Myocyte (in vitro differentiated cells): ENCODE data around the gene TMOD3. TPM values are rescaled to one million over a fixed set of nuclear protein-coding genes. Genes with fewer than 3 reads are reported as not detected.
A peak's percentile ranks its signal among the peaks of the same experiment; 100 is the strongest.

ENCODE experiments used
- DNase-seq: peaks from one replicate; pipeline ENCODE4 v3.0.0-alpha.2; 2012; ENCODE audit warnings: low read depth
- total RNA-seq: library from RNA; depleted of rRNA; stranded (reverse); fragments of >200 nt; gene quantifications from 2 replicates; pipeline ENCODE4 v1.2.3, GENCODE V29; 2014

Gene TMOD3
- total RNA-seq, 1 donor from 2014 or later, result 13.1 TPM

DNA sequence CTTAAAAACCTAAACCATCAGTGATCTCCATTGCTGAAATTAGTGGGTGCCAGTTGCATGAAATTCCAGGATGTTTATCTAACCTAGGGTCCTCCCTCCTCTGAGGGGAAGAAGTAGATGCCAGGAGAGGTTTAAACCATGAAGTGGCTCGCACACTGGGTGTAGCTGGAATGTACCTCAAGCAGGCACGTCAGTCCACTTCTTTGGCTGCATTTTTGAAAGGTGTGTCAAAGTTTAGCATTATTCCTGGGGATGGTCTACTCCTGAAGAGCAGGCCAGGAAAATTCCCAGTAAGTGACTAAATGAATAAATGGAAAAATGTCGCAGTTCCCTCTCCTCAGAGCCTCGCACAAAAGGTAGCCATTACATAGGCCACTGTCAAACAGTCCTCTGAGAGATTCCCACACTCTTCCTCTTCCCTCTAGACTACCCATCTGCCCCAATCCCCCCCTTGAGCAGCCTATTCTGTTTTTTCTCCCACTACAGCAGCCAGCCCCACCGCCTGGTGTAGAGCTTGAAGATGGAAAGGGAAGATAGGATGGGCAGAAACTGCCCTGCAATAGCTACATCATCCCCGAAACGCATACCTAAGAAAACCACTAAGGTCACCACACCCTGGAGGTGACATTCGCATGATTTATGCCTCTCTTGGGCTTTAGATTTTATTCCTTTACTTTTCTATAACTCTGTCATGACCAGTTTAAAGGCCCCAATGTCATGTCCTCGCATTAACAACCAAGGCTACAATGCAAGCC, 655 bp upstream of the TMOD3 start:
- DNase-seq, result no peak

DNA sequence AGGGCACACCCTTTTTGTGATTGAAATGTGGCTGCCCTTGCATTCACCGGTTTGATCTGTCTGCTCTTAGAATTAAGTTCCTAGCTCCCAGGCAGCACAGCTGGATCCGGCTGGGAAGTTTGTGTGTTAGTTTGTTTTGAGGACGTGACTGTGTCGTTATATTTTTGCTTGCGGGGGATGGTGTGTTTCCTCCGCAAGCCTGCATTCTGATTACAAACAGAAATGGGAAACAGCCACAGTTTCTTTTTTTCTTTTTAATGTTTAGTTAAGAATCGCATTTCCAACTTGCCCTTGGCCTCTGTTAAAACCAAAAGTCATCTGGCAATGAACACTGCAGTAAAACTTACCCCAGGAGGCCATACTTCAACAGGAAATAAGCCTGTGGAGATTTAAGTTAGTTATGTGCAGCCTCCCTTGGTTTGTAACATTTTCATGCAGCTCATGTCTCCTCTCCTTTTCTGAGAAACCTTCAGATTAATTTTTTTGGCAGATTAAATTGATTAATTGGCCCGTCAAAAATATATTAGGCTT, 888 bp downstream of the TMOD3 start:
- DNase-seq, result no peak

DNA sequence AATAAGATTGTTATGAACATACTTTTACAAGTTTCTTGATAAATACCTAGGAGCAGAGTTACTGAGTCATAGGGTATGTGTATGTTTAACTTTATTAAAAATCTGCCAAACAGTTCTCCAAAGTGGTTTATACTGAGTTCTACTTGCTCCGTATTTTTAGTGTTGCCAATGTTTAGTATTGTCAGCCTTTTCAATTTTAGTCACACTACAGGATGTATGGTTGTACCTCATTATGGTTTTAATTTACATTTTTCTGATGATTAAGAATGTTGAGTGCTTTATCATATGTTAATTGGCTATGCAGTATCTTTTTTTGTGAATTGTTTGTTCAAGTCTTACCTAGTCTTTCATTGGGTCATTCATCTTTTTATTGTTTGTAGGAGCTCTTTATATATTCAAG, 4.3 kb downstream of the TMOD3 start:
- no peak for DNase-seq

DNA sequence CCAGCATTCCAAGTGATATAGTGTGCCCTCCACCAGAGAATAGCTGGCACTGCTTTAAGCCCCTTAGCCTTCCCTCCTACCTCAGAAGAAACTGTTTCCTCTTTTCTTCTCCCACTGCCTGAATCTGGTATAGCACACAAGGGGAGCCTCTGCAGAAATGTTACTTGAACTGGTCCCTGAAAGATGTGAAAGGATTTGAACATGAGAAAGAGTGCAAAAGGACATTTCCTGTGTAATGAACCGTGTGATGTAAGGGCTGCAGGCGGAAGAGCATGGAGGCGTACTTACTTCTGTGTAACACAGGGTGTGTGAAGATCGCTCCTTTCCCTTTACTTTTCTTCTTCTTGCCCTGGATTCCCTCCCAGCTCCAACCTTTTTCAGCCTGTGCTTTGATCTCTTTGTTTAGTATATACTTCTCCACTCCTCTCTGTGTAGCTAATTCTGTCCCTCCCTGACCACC, 8.4 kb downstream of the TMOD3 start:
- DNase-seq, result no peak

DNA sequence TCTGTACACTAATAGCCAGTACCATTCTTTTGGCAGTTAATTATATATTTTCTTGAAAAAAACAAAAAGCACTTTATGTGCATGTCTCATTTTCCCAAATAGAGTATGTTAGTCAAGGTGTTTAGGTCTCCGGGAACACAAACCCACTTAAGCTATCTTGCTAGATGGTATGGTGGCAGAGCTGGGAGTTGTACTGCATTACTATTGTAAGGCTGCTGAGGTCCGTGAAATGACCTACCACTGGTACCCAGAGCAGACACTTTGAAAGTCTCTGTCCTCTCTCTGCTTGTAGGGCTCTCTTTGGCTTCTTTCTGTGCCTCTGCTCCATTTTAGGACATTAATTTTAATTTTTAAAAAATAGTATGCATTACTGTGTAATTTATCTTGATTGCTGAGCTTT, 8.8 kb downstream of the TMOD3 start:
- DNase-seq, result no peak

DNA sequence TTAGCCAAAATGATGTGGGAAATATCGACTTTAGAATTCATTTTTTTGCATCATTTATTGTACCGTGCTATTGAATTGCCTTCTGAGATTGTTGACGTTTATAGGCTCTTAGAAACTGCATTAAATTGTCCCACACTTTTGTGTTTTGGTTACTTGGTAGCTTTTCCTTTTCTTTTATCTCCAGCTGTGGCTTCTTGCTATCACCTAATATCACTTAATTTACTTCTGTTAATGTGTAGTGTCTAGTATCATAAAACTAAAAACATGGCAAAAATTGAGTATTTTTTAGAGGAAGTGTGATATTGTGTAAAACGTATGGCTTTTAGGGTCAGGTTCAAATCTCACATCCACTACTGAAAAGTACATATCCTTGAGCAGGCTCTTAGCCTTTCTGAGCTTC, 11.2 kb downstream of the TMOD3 start:
- no peak for DNase-seq

DNA sequence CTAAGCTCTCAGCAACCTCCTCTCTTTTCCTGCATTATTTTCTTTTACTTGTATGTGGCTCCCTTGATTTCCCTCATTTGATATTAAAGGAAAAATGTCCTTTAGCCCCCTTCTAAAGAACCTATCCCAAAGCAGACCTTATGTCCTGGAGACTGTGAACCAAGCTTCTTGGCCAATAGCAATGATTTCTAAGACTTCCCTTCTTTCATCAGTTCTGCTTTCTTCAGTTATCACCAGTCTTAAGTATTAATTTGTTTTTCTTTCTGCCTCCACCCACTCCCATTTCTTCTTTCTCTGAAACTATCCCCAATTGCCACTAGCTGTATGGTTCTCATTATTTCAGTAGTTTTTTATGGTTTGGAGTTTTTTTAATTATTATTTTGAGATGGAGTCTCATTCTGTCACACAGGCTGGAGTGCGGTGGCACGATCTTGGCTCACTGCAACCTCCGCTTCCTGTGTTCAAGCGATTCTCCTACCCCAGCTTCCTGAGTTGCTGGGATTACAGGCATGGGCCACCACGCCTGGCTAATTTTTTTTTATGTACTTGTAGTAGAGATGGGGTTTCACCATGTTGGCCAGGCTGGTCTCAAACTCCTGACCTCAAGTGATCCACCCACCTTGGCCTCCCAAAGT, 12.1 kb downstream of the TMOD3 start:
- no peak for DNase-seq

DNA sequence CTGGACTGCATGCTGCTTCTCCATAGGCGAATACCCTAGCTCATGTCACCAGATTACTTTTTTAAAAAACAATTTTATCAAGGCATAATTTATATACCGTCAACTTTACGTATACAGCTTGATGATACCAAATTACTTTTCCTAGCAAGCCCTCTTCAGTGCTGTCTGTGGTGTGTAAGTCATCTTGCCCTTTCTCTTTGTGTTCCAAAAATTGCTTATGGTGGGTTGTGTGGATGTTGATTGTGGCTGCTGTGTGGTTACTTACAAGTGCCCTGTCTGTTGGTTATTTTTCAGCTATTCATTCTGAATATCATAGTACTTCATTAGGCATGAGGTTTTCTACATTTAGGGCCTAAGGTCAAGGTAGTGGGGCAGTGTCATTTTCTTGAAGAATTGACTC, 12.8 kb downstream of the TMOD3 start:
- no peak for DNase-seq

DNA sequence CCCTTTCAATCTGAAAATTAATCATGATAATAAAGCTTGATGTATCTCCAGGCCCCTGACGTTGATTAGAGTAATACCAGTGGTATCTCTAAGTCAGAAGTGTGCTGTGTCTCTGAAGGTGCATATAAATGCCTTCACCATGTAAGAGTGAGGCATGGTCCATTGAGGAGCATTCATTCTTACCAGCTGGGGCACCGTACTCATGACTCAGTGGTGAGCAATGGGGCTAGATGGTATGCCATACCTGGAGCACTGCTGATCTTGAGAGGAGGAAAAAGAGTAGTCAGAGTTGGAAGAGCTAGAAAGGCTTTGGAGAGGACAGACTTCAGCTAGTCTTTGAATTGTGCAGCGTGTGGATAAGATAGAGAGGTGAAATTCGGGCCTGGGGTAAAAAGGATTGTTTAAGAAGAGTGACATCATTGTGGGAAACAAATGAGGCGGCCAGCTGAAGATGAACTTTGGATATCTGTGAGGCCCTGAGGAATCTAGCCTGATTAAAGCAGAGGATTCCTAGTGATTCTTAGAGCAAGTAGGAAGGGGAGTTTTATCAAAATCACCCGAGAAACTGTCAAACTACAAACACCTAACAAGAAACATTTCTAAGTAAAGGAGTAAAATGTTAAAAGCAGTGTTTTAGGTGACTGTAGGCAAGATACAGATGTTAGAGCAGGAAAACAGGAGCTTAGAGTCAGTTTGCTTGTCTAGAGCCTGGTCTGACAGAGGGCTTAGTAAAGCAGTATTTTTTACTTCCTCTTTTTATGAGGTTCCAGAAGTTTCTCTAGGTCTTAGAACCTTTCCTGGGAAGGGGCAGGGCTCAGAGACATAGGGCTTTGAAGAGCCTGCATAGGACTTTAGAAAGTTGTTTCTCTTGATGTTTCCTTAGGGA, 13.6 kb downstream of the TMOD3 start:
- no peak for DNase-seq

DNA sequence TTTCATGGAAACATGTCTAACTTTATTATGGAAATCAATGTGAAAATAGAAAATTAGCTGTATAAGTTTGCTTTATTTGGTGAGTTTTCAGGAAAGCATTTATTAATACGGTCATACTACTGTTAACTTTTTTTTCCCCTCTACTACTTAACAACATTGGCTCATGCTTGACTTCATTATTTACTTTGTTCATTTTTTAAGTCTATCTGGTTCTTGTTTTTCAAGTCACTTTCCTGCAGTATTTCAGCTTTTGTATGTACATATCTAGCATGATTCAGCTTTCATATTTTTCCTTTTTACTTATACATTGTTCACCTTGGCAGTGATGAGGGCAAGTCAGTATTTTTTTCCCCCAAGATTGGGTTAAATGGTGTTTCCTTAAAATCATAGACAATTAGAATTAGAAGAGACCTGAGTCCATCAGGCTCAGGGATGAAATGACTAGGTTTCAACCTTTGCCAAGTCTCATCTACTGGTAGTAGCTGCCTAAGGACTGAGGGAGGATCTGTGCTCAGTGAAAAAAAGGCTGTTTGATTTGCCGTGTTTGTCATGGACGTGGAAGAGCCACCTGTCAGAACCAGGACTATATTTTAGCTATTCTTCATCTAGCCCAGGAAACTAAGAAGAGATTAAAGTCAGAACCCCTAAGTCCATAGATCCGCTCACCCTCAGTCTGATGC, 15.4 kb downstream of the TMOD3 start:
- no peak for DNase-seq

DNA sequence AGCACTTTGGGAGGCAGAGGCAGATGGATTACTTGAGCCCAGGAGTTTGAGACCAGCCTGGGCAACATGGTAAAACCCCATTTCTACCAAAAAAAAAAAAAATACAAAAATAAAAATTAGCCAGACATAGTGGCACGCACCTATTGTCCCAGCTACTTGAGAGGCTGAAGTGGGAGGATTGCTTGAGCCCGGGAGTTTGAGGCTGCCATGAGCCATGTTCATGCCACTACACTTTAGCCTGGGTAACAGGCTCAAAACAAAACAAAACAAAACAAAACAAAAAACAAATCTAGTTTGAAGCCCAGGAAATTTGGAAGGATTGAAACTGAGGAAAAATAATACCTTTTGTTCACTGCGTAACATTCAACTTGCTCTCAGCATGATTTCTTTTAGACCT, 16.6 kb downstream of the TMOD3 start:
- no peak for DNase-seq

DNA sequence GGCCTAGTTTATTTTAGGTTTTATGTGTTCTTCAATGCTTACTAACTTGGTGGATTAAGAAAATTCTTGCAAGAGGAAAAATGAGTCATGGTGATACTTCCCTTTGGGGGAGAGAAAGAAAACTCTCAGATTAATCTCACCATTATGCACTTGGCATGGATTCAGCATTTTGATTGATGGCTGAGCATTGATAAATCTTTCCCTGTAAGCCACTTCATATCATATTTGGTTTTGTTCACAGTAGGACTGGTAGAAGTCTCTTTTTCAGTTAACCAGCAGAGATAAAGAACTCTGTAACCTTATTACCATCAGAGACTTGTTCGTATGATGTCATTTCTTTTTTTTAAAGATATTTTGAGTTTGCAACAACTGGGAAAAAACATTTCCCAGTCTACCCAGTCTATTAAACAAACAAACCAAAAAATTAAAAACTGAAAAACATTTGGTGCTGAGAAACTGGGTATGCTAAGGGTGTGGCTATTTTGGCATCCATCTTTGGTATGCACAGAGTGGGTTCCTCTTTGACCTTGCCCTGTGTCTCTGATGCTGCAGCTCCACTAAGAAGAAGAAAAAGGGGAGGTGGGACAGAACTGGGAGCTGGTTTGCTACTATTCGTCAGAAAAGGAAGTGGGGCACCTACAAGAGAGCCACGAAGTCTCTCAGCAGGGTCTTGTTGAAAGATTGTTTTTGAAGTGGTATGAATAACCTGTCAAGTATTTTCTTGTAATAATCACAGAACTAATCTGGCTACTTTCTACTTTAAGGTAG, 17.2 kb downstream of the TMOD3 start:
- DNase-seq, result peak; percentile 52

DNA sequence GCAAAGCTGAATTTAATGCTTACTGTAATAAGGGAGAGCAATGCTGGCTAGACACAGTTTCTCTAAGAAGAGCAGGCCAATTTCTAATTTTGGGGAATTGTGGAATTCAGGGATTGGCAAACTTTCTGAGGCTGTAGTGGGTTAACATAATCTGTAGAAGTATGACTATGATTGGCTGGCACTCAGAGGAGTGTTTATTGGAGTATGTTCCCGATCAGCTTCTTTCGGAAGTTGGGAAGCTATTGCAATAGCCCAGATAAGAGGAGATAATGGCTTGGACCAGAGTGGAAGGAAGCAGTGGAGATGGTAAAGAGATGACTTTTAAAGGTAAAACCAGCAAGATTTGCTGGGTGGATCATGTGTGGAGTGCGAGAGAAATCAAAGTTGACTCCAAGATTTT, 19.4 kb downstream of the TMOD3 start:
- DNase-seq, result no peak

DNA sequence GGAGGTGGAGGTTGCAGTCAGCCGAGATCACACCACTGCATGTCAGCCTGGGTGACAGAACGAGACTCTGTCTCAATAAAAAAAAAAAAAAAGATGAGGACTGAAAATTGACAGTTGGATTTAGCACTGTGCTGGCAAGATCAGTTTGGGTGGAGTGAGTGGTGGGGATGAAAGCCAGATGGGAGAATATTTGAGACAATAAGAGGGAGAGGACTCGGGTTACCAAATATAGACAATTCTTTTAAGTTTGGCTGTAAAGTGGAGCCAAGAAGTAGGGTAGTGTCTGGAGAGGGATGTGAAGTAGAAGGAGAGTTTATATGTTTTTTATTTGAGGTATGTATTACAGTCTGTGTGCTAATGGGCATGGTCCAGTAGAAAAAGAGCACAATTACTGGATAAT, 20.4 kb downstream of the TMOD3 start:
- no peak for DNase-seq

DNA sequence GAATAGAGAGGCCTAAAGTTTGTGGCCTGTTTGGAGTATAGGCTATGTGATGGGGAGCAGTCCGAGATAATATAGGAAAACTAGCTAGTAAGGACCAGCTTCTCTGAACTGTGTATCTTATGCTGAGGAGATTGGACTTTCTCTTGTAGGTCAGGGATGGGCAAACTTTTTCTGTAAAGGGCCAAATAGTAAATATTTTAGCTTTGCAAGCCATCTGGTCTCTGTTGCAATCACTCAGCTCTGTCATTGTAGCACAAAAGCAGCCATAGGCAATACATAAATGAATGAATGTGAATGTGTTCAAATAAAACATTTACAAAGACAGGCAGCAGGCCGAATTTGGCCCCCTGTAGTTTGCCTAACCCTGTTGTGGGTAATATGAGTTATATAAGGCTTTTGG, 24.5 kb downstream of the TMOD3 start:
- DNase-seq, result no peak

DNA sequence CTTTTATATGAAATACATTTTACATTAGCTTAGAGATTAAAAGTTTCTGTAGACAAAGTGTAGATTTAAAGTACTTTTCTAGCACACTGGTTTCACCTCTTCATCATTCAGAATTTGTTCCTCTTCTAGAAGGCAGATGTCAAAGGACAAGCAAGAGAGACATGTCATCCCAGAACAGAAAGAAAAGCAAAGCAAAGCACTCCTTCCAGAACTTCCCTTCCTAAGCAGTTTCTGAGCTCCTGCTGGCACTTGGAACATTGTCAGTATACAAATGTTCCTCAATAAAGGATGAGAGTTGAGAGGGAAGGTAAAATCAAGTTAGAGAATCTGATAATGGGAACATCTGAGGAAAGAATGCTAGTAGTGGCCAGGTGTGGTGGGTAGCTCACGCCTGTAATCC, 26.2 kb downstream of the TMOD3 start:
- DNase-seq, result no peak

DNA sequence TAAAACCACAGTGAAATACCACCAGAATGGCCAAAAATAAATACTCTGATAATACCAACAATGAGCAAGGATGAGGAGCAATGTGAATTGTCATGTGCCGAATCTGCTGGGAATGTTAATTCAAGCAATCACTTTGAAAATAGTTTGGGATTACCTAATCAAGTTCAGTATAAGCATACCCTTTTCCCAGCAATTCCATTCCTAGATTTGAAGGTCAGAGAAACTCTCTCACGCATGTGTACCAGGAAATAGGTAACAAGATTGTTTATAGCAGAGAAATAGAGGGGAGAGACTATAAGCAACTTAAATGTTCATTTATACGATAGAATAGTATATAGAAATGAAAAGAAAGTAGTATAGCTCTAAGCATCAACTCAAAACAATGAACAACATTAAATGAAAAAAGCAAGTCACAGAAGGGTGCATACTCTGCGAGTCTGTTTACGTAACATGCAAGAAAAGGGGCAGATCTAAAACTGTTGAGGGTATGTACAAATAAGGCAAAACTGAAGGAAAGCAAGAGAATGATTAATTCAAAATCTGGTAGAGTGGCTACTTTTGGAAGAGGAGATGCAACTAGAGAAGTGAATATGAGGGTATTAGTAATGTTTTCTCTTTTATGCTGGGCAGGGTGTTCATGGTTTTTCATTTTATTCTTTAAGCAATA, 27.4 kb downstream of the TMOD3 start:
- DNase-seq, result no peak

DNA sequence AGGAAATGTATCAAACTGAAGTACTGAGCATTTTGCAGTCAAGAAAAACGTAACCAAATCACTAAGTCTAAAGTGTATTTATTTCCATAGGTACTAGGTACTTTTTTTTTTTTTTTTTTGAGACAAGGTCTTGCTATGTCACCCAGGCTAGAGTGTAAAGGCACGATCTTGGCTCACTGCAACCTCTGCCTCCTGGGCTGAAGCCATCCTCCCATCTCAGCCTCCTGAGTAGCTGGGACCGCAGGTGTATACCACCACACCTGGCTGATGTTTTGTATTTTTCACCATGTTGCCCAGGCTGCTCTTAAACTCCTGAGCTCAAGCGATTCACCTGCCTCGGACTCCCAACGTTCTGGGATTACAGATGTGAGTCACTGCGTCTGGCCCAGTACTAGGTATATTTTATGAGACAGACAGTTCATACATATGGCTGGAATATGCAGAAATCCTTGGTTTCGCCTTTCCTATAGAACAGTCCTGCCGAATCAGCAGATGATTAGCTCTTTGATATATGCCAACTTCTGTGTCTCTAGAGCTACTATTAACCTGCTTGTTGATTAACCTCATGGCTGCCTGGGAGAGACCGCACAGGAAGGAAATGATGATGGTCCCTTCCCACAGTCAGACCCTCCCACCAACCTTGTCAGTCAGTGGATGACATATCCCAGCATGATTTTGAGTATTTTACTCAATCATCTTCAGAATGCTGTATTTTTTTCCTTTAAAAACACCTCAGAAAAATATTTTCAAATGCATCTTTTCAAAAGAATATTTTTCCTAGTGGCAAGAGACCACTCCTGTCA, 32.3 kb downstream of the TMOD3 start:
- no peak for DNase-seq

DNA sequence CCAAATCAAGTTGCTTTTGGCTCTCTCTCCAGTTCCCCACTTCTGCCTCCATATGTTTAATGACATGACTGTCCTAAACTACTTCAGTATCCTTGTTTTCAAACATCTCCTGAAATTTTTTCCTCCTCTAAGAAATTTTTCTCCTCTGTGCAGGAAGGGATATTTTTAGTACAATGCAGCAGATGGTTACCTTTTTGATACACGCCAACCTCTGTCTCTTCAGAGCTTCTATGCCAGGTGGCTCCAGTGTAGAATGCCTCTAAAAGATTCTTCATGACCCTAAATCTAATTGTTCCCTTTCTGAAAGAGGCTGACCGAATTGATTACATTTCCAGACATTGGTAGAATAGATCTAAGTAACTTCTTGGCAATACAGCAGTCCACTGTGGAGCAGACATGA, 33.7 kb downstream of the TMOD3 start:
- no peak for DNase-seq
